Astrocyte (in vitro differentiated cells and primary cell): ENCODE data around the gene CACNG3. TPM values are rescaled to one million over a fixed set of nuclear protein-coding genes. Genes with fewer than 3 reads are reported as not detected.

ENCODE experiments used
- DNase-seq: peaks from one replicate; pipeline ENCODE4 v3.0.0-alpha.2; 2010; ENCODE audit warnings: low read depth
- FAIRE-seq: peaks from 2 replicates; lab custom pipeline; 2011; peaks lifted over from hg19 to GRCh38; lab: Jason Lieb, UNC
- H2AFZ ChIP-seq: 2 replicates; pipeline ENCODE4 v1.6.0; 2012; ENCODE audit warnings: low read depth, low read length, inconsistent platforms
- H3K27ac ChIP-seq: 2 replicates; pipeline ENCODE4 v1.5.1; 2011; ENCODE audit warnings: low read depth, low read length, inconsistent platforms
- H3K27me3 ChIP-seq: 2 replicates; pipeline ENCODE4 v1.6.0; 2011; ENCODE audit warnings: low read length, inconsistent platforms; ENCODE audit not compliant: insufficient read depth
- H3K36me3 ChIP-seq: 2 replicates; pipeline ENCODE4 v1.5.1; 2011; ENCODE audit warnings: low read length, inconsistent platforms; ENCODE audit not compliant: insufficient read depth
- H3K4me1 ChIP-seq: 2 replicates; pipeline ENCODE4 v1.5.1; 2011; ENCODE audit warnings: low read length, inconsistent platforms; ENCODE audit not compliant: insufficient read depth
- H3K4me2 ChIP-seq: 2 replicates; pipeline ENCODE4 v1.6.0; 2012; ENCODE audit warnings: low read length, inconsistent platforms
- H3K4me3 ChIP-seq: 2 replicates; pipeline ENCODE4 v1.5.1; 2011; ENCODE audit warnings: low read depth, mild to moderate bottlenecking, low read length, inconsistent platforms; ENCODE audit not compliant: insufficient read depth
- H3K79me2 ChIP-seq: 2 replicates; pipeline ENCODE4 v1.6.0; 2012; ENCODE audit warnings: mild to moderate bottlenecking, low read length, inconsistent platforms; ENCODE audit not compliant: insufficient read depth
- H3K9ac ChIP-seq: 2 replicates; pipeline ENCODE4 v1.6.0; 2012; ENCODE audit warnings: mild to moderate bottlenecking, low read length, inconsistent platforms
- H3K9me3 ChIP-seq: 2 replicates; pipeline ENCODE4 v1.5.1; 2012; ENCODE audit warnings: low read depth, mild to moderate bottlenecking, low read length, inconsistent platforms; ENCODE audit not compliant: insufficient read depth
- H4K20me1 ChIP-seq: 2 replicates; pipeline ENCODE4 v1.6.0; 2012; ENCODE audit warnings: low read length, inconsistent platforms; ENCODE audit not compliant: insufficient read depth
- H3K27ac Mint-ChIP-seq: one replicate; pipeline ENCODE4 v1.8.0; 2021; ENCODE audit warnings: mild to moderate bottlenecking, mixed read lengths; ENCODE audit not compliant: unreplicated experiment
- H3K27me3 Mint-ChIP-seq: one replicate; pipeline ENCODE4 v1.8.0; 2021; ENCODE audit warnings: low read depth, mixed read lengths; ENCODE audit not compliant: unreplicated experiment
- H3K36me3 Mint-ChIP-seq: one replicate; pipeline ENCODE4 v1.8.0; 2021; ENCODE audit warnings: low read depth, mixed read lengths; ENCODE audit not compliant: unreplicated experiment
- H3K4me1 Mint-ChIP-seq: one replicate; pipeline ENCODE4 v1.8.0; 2021; ENCODE audit warnings: low read depth, mixed read lengths; ENCODE audit not compliant: unreplicated experiment
- H3K4me3 Mint-ChIP-seq: one replicate; pipeline ENCODE4 v1.8.0; 2021; ENCODE audit warnings: mild to moderate bottlenecking, moderate library complexity, mixed read lengths; ENCODE audit not compliant: unreplicated experiment
- H3K9me3 Mint-ChIP-seq: one replicate; pipeline ENCODE4 v1.8.0; 2021; ENCODE audit warnings: mild to moderate bottlenecking, mixed read lengths; ENCODE audit not compliant: unreplicated experiment
- CTCF ChIP-seq: IDR thresholded peaks from 2 replicates; pipeline ENCODE4 v1.5.1; 2011; ENCODE audit warnings: low read depth, mild to moderate bottlenecking, inconsistent platforms, low read length, moderate library complexity; ENCODE audit not compliant: insufficient read depth
- EZH2 ChIP-seq: IDR thresholded peaks from 2 replicates; pipeline ENCODE4 v1.6.1; 2012; ENCODE audit warnings: mild to moderate bottlenecking, low read length, inconsistent platforms; ENCODE audit not compliant: insufficient read depth
- total RNA-seq: library from RNA; stranded (reverse); gene quantifications from 2 replicates; pipeline ENCODE4 v1.2.1, GENCODE V29; 2021

The CACNG3 gene
- total RNA-seq, 1 donor from 2014 or later, result not detected

- Histone ChIP-seq H3K4me2 (no peak overlapping the region), H3K79me2 (no peaks in the 10 kb centered on the region), H3K9ac (no peak overlapping the region), H3K9me3 (no peaks in the 10 kb centered on the region), H3K27me3 (no peaks in the 10 kb centered on the region), H4K20me1 (no peaks in the 10 kb centered on the region), H2AFZ (no peak overlapping the region), H3K4me1 (no peaks in the 10 kb centered on the region), H3K36me3 (no peaks in the 10 kb centered on the region), H3K4me3 (no peak overlapping the region), H3K27ac (no peak overlapping the region)
- Mint-ChIP-seq H3K27ac (no peak overlapping the region), H3K27me3 (peaks cover 19% of the 10 kb centered on the region), H3K9me3 (peaks cover 2% of the 10 kb centered on the region), H3K4me1 (no peaks in the 10 kb centered on the region), H3K36me3 (no peaks in the 10 kb centered on the region), H3K4me3 (no peak overlapping the region)
- FAIRE-seq, result no peak
- TF ChIP-seq CTCF (no peak), EZH2 (no peak)
- DNase-seq, result no peak
These were observed 108.5 kb downstream of the CACNG3 start for GRCh38 chr16:24364596-24364995.

GRCh38 chr16:24367186-24367710, 111.1 kb downstream of the CACNG3 start:
- no peak overlapping the region for H2AFZ ChIP-seq
- H4K20me1 ChIP-seq, result no peaks in the 10 kb centered on the region
- H3K27ac ChIP-seq, result no peak overlapping the region
- no peaks in the 10 kb centered on the region for H3K79me2 ChIP-seq
- H3K4me2 ChIP-seq, result no peak overlapping the region
- H3K36me3 ChIP-seq, result no peaks in the 10 kb centered on the region
- no peak for DNase-seq
- no peak overlapping the region for H3K27ac Mint-ChIP-seq
- H3K27me3 Mint-ChIP-seq, result peaks cover 6% of the 10 kb centered on the region
- no peaks in the 10 kb centered on the region for H3K36me3 Mint-ChIP-seq
- TF ChIP-seq EZH2, result no peak
- TF ChIP-seq CTCF, result no peak
- no peak for FAIRE-seq
- no peak overlapping the region for H3K9ac ChIP-seq
- H3K9me3 ChIP-seq, result no peaks in the 10 kb centered on the region
- H3K27me3 ChIP-seq, result no peaks in the 10 kb centered on the region
- no peaks in the 10 kb centered on the region for H3K4me1 ChIP-seq
- peaks cover 2% of the 10 kb centered on the region for H3K9me3 Mint-ChIP-seq
- no peak overlapping the region for H3K4me3 Mint-ChIP-seq
- no peak overlapping the region for H3K4me3 ChIP-seq
- no peaks in the 10 kb centered on the region for H3K4me1 Mint-ChIP-seq

- Histone ChIP-seq H3K4me1 (no peaks in the 10 kb centered on the region), H4K20me1 (no peaks in the 10 kb centered on the region), H3K4me2 (no peak overlapping the region), H3K4me3 (no peak overlapping the region), H3K9me3 (no peaks in the 10 kb centered on the region), H3K9ac (no peak overlapping the region), H3K27ac (no peak overlapping the region), H3K36me3 (no peaks in the 10 kb centered on the region), H2AFZ (no peak overlapping the region), H3K27me3 (no peaks in the 10 kb centered on the region), H3K79me2 (no peaks in the 10 kb centered on the region)
- no peak for FAIRE-seq
- H3K9me3 Mint-ChIP-seq, result peaks cover 4% of the 10 kb centered on the region
- H3K4me1 Mint-ChIP-seq, result no peaks in the 10 kb centered on the region
- no peak overlapping the region for H3K4me3 Mint-ChIP-seq
- H3K27ac Mint-ChIP-seq, result no peak overlapping the region
- no peak for DNase-seq
- H3K27me3 Mint-ChIP-seq, result no peaks in the 10 kb centered on the region
- TF ChIP-seq EZH2 (no peak), CTCF (no peak)
- H3K36me3 Mint-ChIP-seq, result peaks cover 2% of the 10 kb centered on the region
These were observed 116.7 kb downstream of the CACNG3 start for GRCh38 chr16:24372824-24373223.
